Uterus (tissue), 4 donors: Measurements from ENCODE around the gene MAP3K20. TPM values are rescaled to one million over a fixed set of nuclear protein-coding genes. Genes with fewer than 3 reads are reported as not detected.

Experiments
- DNase-seq, 2 donors: peaks; one replicate each; pipeline ENCODE4 v3.0.0-alpha.2; 2019 to 2020
- H3K27ac ChIP-seq, 2 donors: fragments of 200-600 bp; sonication (generic); 1 replicate in 1 of 2; 2 replicates in 1 of 2; pipeline ENCODE4 v1.5.1; 2016 to 2018
- H3K27me3 ChIP-seq, 2 donors: fragments of 200-600 bp; sonication (generic); one replicate each; pipeline ENCODE4 v1.5.1; 2018 to 2019; ENCODE audit warnings: control low read depth in 1 of 2
- H3K36me3 ChIP-seq, 2 donors: fragments of 200-600 bp; sonication (generic); one replicate each; pipeline ENCODE4 v1.5.1; 2019; ENCODE audit warnings: control low read depth in 1 of 2
- H3K4me1 ChIP-seq, 2 donors: fragments of 200-600 bp; sonication (generic); one replicate each; pipeline ENCODE4 v1.5.1; 2018 to 2019; ENCODE audit warnings: control low read depth in 1 of 2
- H3K4me3 ChIP-seq, 2 donors: fragments of 200-600 bp; sonication (generic); 1 replicate in 1 of 2; 2 replicates in 1 of 2; pipeline ENCODE4 v1.5.1; 2018 to 2019; ENCODE audit warnings: mild to moderate bottlenecking in 1 of 2
- H3K9me3 ChIP-seq, 2 donors: fragments of 200-600 bp; sonication (generic); one replicate each; pipeline ENCODE4 v1.5.1; 2019; ENCODE audit warnings: control low read depth in 1 of 2
- CTCF ChIP-seq, 4 experiments: fragments of 200-600 bp in 2 of 4; fragments of 450-650 bp in 2 of 4; sonication (generic) in 2 of 4; IDR thresholded peaks; one replicate each; pipeline ENCODE4 v1.5.1; 2016 to 2019; ENCODE audit warnings: antibody characterized with exemption in 4 of 4, mild to moderate bottlenecking in 2 of 4, moderate library complexity in 1 of 4
- POLR2A ChIP-seq, 2 donors: fragments of 450-650 bp; IDR thresholded peaks; one replicate each; pipeline ENCODE4 v1.6.1; 2016; ENCODE audit warnings: antibody characterized with exemption in 2 of 2, mild to moderate bottlenecking in 1 of 2, moderate library complexity in 1 of 2
- intact Hi-C: fragments of 100-400 bp; cut with DNase I; formaldehyde crosslinking; loops from one replicate; pipeline ENCODE4 v1.15.1; 2023; ENCODE audit warnings: low total_unique reads
- total RNA-seq, 4 donors: library from RNA; depleted of rRNA in 3 of 4; stranded (reverse); fragments of >200 nt in 3 of 4; gene quantifications; one replicate each; pipeline versions ENCODE4 v1.1.0 to v1.2.4, GENCODE V29; 2014 to 2023
- donor health status: DM: yes; HTN: yes; CAD: no.

MAP3K20 gene
- total RNA-seq, 4 donors from 2014 or later: 47.6 to 183 (median 124) TPM

GRCh38 chr2:173148520-173148919 lies 72.9 kb downstream of the MAP3K20 start:
- Histone ChIP-seq H3K9me3 (no peaks in the 10 kb centered on the region), H3K27ac (no peak overlapping the region), H3K4me3 (no peak overlapping the region), H3K27me3 (no peaks in the 10 kb centered on the region), H3K36me3 (no peaks in the 10 kb centered on the region), H3K4me1 (peaks cover 0 to 3% of the 10 kb centered on the region in 2 donors)
- intact Hi-C loops: no loop called here
- no peak for DNase-seq
- TF ChIP-seq POLR2A (IDR thresholded peaks at IDR 0.05) (no peak), CTCF (IDR thresholded peaks at IDR 0.05) (no peak)

- Histone ChIP-seq H3K27ac (no peak overlapping the region), H3K9me3 (no peaks in the 10 kb centered on the region), H3K4me3 (no peak overlapping the region), H3K36me3 (no peaks in the 10 kb centered on the region), H3K27me3 (no peaks in the 10 kb centered on the region), H3K4me1 (peaks cover 0 to 3% of the 10 kb centered on the region in 2 donors)
- no peak for TF ChIP-seq POLR2A (IDR thresholded peaks at IDR 0.05)
- no peak for TF ChIP-seq CTCF (IDR thresholded peaks at IDR 0.05)
- DNase-seq: no peak
- intact Hi-C loops: no loop called here
Measured at GRCh38 chr2:173149491-173149890, 73.8 kb downstream of the MAP3K20 start.

- no peaks in the 10 kb centered on the region for H3K27me3 ChIP-seq
- no peaks in the 10 kb centered on the region for H3K36me3 ChIP-seq
- no peak overlapping the region for H3K4me3 ChIP-seq
- TF ChIP-seq CTCF (IDR thresholded peaks at IDR 0.05): no peak
- no peak for TF ChIP-seq POLR2A (IDR thresholded peaks at IDR 0.05)
- H3K9me3 ChIP-seq: no peaks in the 10 kb centered on the region
- peak overlapping the region in 1 of 2 donors; percentile 8 for H3K27ac ChIP-seq
- peaks cover 0 to 3% of the 10 kb centered on the region in 2 donors for H3K4me1 ChIP-seq
- no peak for DNase-seq
- intact Hi-C loops: no loop called here
Measured at GRCh38 chr2:173150087-173150486, 74.4 kb downstream of the MAP3K20 start.

GRCh38 chr2:173150963-173151362 lies 75.3 kb downstream of the MAP3K20 start:
- no peaks in the 10 kb centered on the region for H3K36me3 ChIP-seq
- peaks cover 0 to 3% of the 10 kb centered on the region in 2 donors for H3K4me1 ChIP-seq
- no peak for TF ChIP-seq POLR2A (IDR thresholded peaks at IDR 0.05)
- TF ChIP-seq CTCF (IDR thresholded peaks at IDR 0.05): no peak
- no peak for DNase-seq
- no peak overlapping the region for H3K4me3 ChIP-seq
- H3K27me3 ChIP-seq: no peaks in the 10 kb centered on the region
- intact Hi-C loops: no loop called here
- H3K9me3 ChIP-seq: no peaks in the 10 kb centered on the region
- H3K27ac ChIP-seq: no peak overlapping the region

- no peaks in the 10 kb centered on the region for H3K27me3 ChIP-seq
- H3K4me3 ChIP-seq: no peak overlapping the region
- no peak overlapping the region for H3K27ac ChIP-seq
- no peaks in the 10 kb centered on the region for H3K36me3 ChIP-seq
- H3K4me1 ChIP-seq: peaks cover 0 to 3% of the 10 kb centered on the region in 2 donors
- TF ChIP-seq POLR2A (IDR thresholded peaks at IDR 0.05) (no peak), CTCF (IDR thresholded peaks at IDR 0.05) (no peak)
- H3K9me3 ChIP-seq: no peaks in the 10 kb centered on the region
- intact Hi-C loops: no loop called here
- DNase-seq: no peak
Measured at GRCh38 chr2:173151671-173152401, 76.2 kb downstream of the MAP3K20 start.
